K562 (cell line): ENCODE results near the gene ADK. TPM values are rescaled to one million over a fixed set of nuclear protein-coding genes. Genes with fewer than 3 reads are reported as not detected.

Experiments used
- ATAC-seq: fragments of 200-7000 bp; cut with Tn5 transposase; 3 replicates; pipeline ENCODE4 v1.9.1; 2020; ENCODE audit warnings: moderate library complexity
- BruUV-seq: library from RNA; stranded (reverse); fragments of 400-500 nt; replicated peaks from 2 replicates; lab custom pipeline; 2021; lab: Mats Ljungman, UMichigan
- CTCF ChIA-PET: fragments of 300-600 bp; formaldehyde crosslinking; extraction: SDS; loops from one replicate; lab custom pipeline; 2021; ENCODE audit warnings: low intra/inter-chr PET ratio; lab: Yijun Ruan, JAX
- POLR2A ChIA-PET: fragments of 300-600, 350-650 bp; sonication (Branson Sonifier 250); formaldehyde crosslinking; extraction: SDS; loops from one replicate; lab custom pipeline; 2021; ENCODE audit warnings: antibody characterized with exemption, inconsistent platforms; lab: Yijun Ruan, JAX
- DNase-seq, 4 experiments: peaks; one replicate each; pipeline versions ENCODE4 v3.0.0 to v3.0.0-alpha.2; 2011 to 2018; ENCODE audit warnings: low spot score in 3 of 4, mixed read lengths in 3 of 4; ENCODE audit errors: extremely low read depth in 1 of 4
- FAIRE-seq: peaks from 2 replicates; lab custom pipeline; 2011; peaks lifted over from hg19 to GRCh38; lab: Jason Lieb, UNC
- H2AFZ ChIP-seq: 2 replicates; pipeline ENCODE4 v1.6.0; 2011; ENCODE audit warnings: low read depth, low read length, control low read depth, inconsistent platforms
- H3K27ac ChIP-seq: fragments of 200-600 bp; 3 replicates; pipeline ENCODE4 v1.8.0; 2011; ENCODE audit warnings: low read depth, mild to moderate bottlenecking, control low read depth, inconsistent platforms, low read length, moderate library complexity, mixed read lengths; ENCODE audit errors: extremely low read depth
- H3K27me3 ChIP-seq, 2 experiments: fragments of 300-600 bp in 1 of 2; 2 replicates in 1 of 2; 3 replicates in 1 of 2; pipeline versions ENCODE4 v1.6.0 to v1.8.0; 2011; ENCODE audit warnings: inconsistent platforms in 2 of 2, low read length in 2 of 2, mild to moderate bottlenecking in 1 of 2, mixed read lengths in 1 of 2, moderate library complexity in 1 of 2; ENCODE audit not compliant: control insufficient read depth in 2 of 2, insufficient read depth in 2 of 2
- H3K36me3 ChIP-seq: fragments of 300-600 bp; 3 replicates; pipeline ENCODE4 v1.8.0; 2011; ENCODE audit warnings: mild to moderate bottlenecking, low read length, inconsistent platforms; ENCODE audit not compliant: control insufficient read depth, insufficient read depth
- H3K4me1 ChIP-seq, 2 experiments: fragments of 200-600 bp in 1 of 2; replicated peaks in 1 of 2; 2 replicates in 1 of 2; 3 replicates in 1 of 2; pipeline versions ENCODE4 v1.5.1 to v1.8.0; 2011; ENCODE audit warnings: inconsistent platforms in 2 of 2, low read length in 2 of 2, mild to moderate bottlenecking in 1 of 2, mixed read lengths in 1 of 2, moderate library complexity in 1 of 2; ENCODE audit not compliant: control insufficient read depth in 2 of 2, insufficient read depth in 2 of 2
- H3K4me2 ChIP-seq: 2 replicates; pipeline ENCODE4 v1.6.1; 2011; ENCODE audit warnings: low read length, control low read depth, inconsistent platforms, mixed read lengths; ENCODE audit not compliant: insufficient read depth
- H3K4me3 ChIP-seq: fragments of 200-600 bp; sonication (generic), shearing (Covaris generic); 2 replicates; pipeline ENCODE4 v1.5.1; 2016; ENCODE audit warnings: control low read depth, inconsistent platforms
- H3K79me2 ChIP-seq: fragments of 200-600 bp; 3 replicates; pipeline ENCODE4 v1.8.0; 2011; ENCODE audit warnings: low read length, inconsistent platforms; ENCODE audit not compliant: control insufficient read depth, insufficient read depth
- H3K9ac ChIP-seq, 2 experiments: 2 replicates each; pipeline versions ENCODE4 v1.6.0 to v1.6.1; 2011; ENCODE audit warnings: low read depth in 2 of 2, low read length in 2 of 2, control low read depth in 1 of 2, inconsistent platforms in 1 of 2, mild to moderate bottlenecking in 1 of 2, mixed read lengths in 1 of 2; ENCODE audit not compliant: insufficient read depth in 1 of 2
- H3K9me1 ChIP-seq: one replicate; pipeline ENCODE4 v1.6.0; 2011; ENCODE audit warnings: inconsistent platforms, mild to moderate bottlenecking, low read length, moderate library complexity; ENCODE audit not compliant: control insufficient read depth, insufficient read depth
- H3K9me3 ChIP-seq: replicated peaks from 2 replicates; pipeline ENCODE4 v1.5.1; 2011; ENCODE audit warnings: low read depth, low read length, inconsistent platforms; ENCODE audit not compliant: control insufficient read depth, insufficient read depth
- H4K20me1 ChIP-seq: replicated peaks from 2 replicates; pipeline ENCODE4 v1.6.1; 2011; ENCODE audit warnings: low read length, inconsistent platforms, mixed read lengths; ENCODE audit not compliant: control insufficient read depth, insufficient read depth
- CHD1 ChIP-seq: fragments of 200-600 bp; sonication (generic); IDR thresholded peaks from one replicate; pipeline ENCODE4 v1.6.1; 2012; ENCODE audit warnings: mild to moderate bottlenecking, moderate library complexity, low read length, inconsistent platforms
- CTBP1 ChIP-seq: fragments of 450-650 bp; IDR thresholded peaks from 2 replicates; pipeline ENCODE4 v1.6.1; 2016; ENCODE audit warnings: borderline replicate concordance
- FOSL1 ChIP-seq: fragments of 200-800 bp; sonication (Bioruptor generic); conservative IDR thresholded peaks from 2 replicates; pipeline ENCODE4 v1.6.1; 2016; ENCODE audit warnings: missing genetic modification characterization, missing compliant biosample characterization
- SRF ChIP-seq, 2 experiments: fragments of 250-450, 450-650 bp in 1 of 2; sonication (Bioruptor Pico) in 1 of 2; sonication (generic) in 1 of 2; formaldehyde crosslinking; IDR thresholded peaks; 2 replicates each; pipeline versions ENCODE4 v1.5.0 to v1.5.1; 2020 to 2022; ENCODE audit warnings: mild to moderate bottlenecking in 1 of 2, missing genetic modification reagents in 1 of 2
- U2AF2 ChIP-seq: fragments of 200-400 bp; formaldehyde crosslinking; optimal IDR thresholded peaks from 2 replicates; pipeline ENCODE3; 2017; ENCODE audit warnings: low read depth, mild to moderate bottlenecking, low read length
- WGBS: fragments of 100-300 bp; shearing (Covaris generic); methylation state at CpG from one replicate; pipeline ENCODE4 v1.1.6; 2016; ENCODE audit warnings: low coverage, mixed read lengths; ENCODE audit not compliant: insufficient coverage; ENCODE audit errors: missing lambda C conversion rate; 5-methylcytosine and 5-hydroxymethylcytosine counted together
- in situ Hi-C: fragments of 300-500 bp; cut with MboI; formaldehyde crosslinking; loops from 4 replicates; pipeline ENCODE4 v1.15.0; 2018; ENCODE audit warnings: inconsistent platforms, mixed read lengths
- intact Hi-C: fragments of 100-400 bp; cut with micrococcal nuclease; formaldehyde crosslinking; loops from 2 replicates; pipeline ENCODE4 v1.14.2; 2022
- polyA plus RNA-seq, 8 experiments: library from polyadenylated mRNA; depleted of rRNA in 4 of 8; stranded (reverse) in 5 of 8; unstranded in 3 of 8; fragments of >200 nt; fragmentation: Nextera tagmentation in 2 of 8; fragmentation: Illumina TruSeq in 1 of 8; extraction: Ambion mirVana in 2 of 8; extraction: Trizol in 1 of 8; gene quantifications; 2 replicates each; pipeline versions ENCODE4 v1.2.1 to v1.2.3, GENCODE V29; 2011 to 2014; ENCODE audit warnings: inconsistent platforms in 1 of 8, missing spikeins in 1 of 8
- total RNA-seq, 7 experiments: library from RNA; depleted of rRNA in 6 of 7; stranded (reverse); fragments of >200 nt in 6 of 7; fragmentation: Illumina TruSeq in 2 of 7; extraction: Trizol in 2 of 7; gene quantifications; 2 replicates each; pipeline versions ENCODE4 v1.2.1 to v1.2.3, GENCODE V29; 2011 to 2021; ENCODE audit warnings: low replicate concordance in 1 of 7
- TF ChIP-seq, protein P1 (sequence below): fragments of 250-450 bp; sonication (Bioruptor Pico); IDR thresholded peaks from 2 replicates; pipeline ENCODE4 v1.5.0; 2021; ENCODE audit warnings: mild to moderate bottlenecking, borderline replicate concordance

ADK gene
- total and polyA plus RNA-seq, 9 of the 15 experiments (the other 6 are each of a cell fraction or from before 2014, with no cell fraction given): 54.2 to 97.8 (median 73.6) TPM

DNA sequence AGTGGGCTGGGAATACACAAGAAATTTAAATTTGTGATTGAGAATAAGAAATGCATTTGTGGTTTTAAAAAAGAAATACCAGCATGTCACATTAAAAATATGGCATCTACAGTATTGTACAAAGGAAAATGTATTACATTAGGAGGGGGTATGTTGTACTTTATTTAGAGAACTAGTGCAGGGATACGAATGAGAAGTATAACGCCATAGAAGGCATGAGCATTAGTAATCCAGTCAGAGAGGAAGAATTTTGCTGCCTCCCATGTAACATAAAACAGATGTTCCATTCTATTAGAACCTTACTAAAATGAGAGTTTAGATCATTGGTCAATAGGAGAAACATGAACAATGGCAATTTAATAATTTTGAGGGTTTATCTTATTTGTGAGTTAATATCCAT, 182.2 kb downstream of the ADK start:
- FAIRE-seq (no peak), DNase-seq (no peak), ATAC-seq (no peak)
- in situ Hi-C loops: no loop called here
- 94% methylated on average over 2 of the region's 2 CpGs for WGBS
- BruUV-seq: no TSS peak
- Histone ChIP-seq H3K9ac (no peak overlapping the region), H3K4me1 (no peaks in the 10 kb centered on the region), H4K20me1 (no peaks in the 10 kb centered on the region), H3K9me1 (no peaks in the 10 kb centered on the region), H3K79me2 (no peaks in the 10 kb centered on the region; the same call in 2 of the 3 replicates), H3K27ac (no peak overlapping the region), H3K4me3 (no peak overlapping the region), H3K36me3 (no peaks in the 10 kb centered on the region), H3K27me3 (no peaks in the 10 kb centered on the region), H3K4me2 (no peak overlapping the region), H2AFZ (no peak overlapping the region), H3K9me3 (no peaks in the 10 kb centered on the region)
- CTCF ChIA-PET: no interaction called here
- POLR2A ChIA-PET: interaction anchor here (1.2 to 1.9 kb wide), 2 partner anchors 13 kb away, joined by 3 to 6 read pairs; no protein-coding TSS in a partner anchor
- intact Hi-C loops: no loop called here
- TF ChIP-seq U2AF2: no peak
- 0 out of 4 replicates have a peak, but pooled peaks of 1 of the 2 experiments have one; percentile 23 for TF ChIP-seq SRF (CRISPR knock-in tag; IDR thresholded peaks at IDR 0.05)
- no peak for TF ChIP-seq FOSL1 (tag)
- TF ChIP-seq CHD1: no peak

DNA sequence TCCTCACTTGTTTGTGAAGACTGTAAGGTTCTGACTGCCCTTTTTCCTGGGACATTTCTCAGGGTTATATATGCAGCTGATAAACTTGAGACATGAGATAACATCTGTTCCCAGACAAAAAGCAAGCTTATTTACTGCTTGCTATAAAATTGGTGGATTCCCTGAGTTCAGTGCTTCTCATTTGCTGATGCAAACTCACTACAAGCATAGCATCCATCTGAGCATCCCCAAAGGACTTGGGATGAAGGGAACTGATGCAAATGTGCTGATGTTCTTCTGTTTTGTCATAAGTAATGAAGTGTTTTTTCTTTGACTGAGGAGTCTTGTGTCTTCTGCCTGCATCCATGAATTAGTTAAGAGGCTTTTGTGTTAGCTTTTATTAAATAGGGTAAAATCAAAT, 183.2 kb downstream of the ADK start:
- H3K9ac ChIP-seq: no peak overlapping the region
- TF ChIP-seq, protein P1, sequence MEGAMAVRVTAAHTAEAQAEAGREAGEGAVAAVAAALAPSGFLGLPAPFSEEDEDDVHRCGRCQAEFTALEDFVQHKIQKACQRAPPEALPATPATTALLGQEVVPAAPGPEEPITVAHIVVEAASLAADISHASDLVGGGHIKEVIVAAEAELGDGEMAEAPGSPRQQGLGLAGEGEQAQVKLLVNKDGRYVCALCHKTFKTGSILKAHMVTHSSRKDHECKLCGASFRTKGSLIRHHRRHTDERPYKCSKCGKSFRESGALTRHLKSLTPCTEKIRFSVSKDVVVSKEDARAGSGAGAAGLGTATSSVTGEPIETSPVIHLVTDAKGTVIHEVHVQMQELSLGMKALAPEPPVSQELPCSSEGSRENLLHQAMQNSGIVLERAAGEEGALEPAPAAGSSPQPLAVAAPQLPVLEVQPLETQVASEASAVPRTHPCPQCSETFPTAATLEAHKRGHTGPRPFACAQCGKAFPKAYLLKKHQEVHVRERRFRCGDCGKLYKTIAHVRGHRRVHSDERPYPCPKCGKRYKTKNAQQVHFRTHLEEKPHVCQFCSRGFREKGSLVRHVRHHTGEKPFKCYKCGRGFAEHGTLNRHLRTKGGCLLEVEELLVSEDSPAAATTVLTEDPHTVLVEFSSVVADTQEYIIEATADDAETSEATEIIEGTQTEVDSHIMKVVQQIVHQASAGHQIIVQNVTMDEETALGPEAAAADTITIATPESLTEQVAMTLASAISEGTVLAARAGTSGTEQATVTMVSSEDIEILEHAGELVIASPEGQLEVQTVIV (CRISPR knock-in tag): no peak
- peak; percentile 54; the same call in 1 of the 2 replicates for TF ChIP-seq CTBP1
- H3K4me2 ChIP-seq: no peak overlapping the region
- FAIRE-seq (peak; percentile 6), DNase-seq (no peak), ATAC-seq (no peak)
- no peaks in the 10 kb centered on the region for H3K9me1 ChIP-seq
- no peaks in the 10 kb centered on the region for H3K9me3 ChIP-seq
- H3K27ac ChIP-seq: no peak overlapping the region
- no TSS peak for BruUV-seq
- H3K4me1 ChIP-seq: no peaks in the 10 kb centered on the region
- no peaks in the 10 kb centered on the region for H4K20me1 ChIP-seq
- ChIA-PET POLR2A (interaction anchor here (0.6 to 1.2 kb wide), 3 partner anchors 14 to 1466 kb away, joined by 3 read pairs; no protein-coding TSS in a partner anchor), CTCF (no interaction called here)
- H3K36me3 ChIP-seq: no peaks in the 10 kb centered on the region
- no peaks in the 10 kb centered on the region for H3K27me3 ChIP-seq
- no peak overlapping the region for H3K4me3 ChIP-seq
- in situ Hi-C loops (no loop called here), intact Hi-C loops (no loop called here)
- no peak overlapping the region for H2AFZ ChIP-seq
- H3K79me2 ChIP-seq: no peaks in the 10 kb centered on the region
